ENCODE results near the gene RGS7. TPM values are rescaled to one million over a fixed set of nuclear protein-coding genes. Genes with fewer than 3 reads are reported as not detected.

Gene RGS7
- total RNA-seq, 4 donors from 2014 or later = not detected

- TF ChIP-seq CTCF (IDR thresholded peaks at IDR 0.05; ENCODE audit: low read depth) = no peak
Measured at GRCh38 chr1:240860023-240860422, 497.0 kb downstream of the RGS7 start.

- no peak for TF ChIP-seq CTCF (IDR thresholded peaks at IDR 0.05; ENCODE audit: low read depth)
Measured at GRCh38 chr1:240854367-240854766, 502.6 kb downstream of the RGS7 start.

GRCh38 chr1:240847325-240847724 lies 509.7 kb downstream of the RGS7 start:
- no peak for TF ChIP-seq CTCF (IDR thresholded peaks at IDR 0.05; ENCODE audit: low read depth)

GRCh38 chr1:240844486-240844885 lies 512.5 kb downstream of the RGS7 start:
- no peak for TF ChIP-seq CTCF (IDR thresholded peaks at IDR 0.05; ENCODE audit: low read depth)

- TF ChIP-seq CTCF (IDR thresholded peaks at IDR 0.05; ENCODE audit: low read depth) = no peak
Measured at GRCh38 chr1:240843798-240844197, 513.2 kb downstream of the RGS7 start.

GRCh38 chr1:240836271-240836670 lies 520.7 kb downstream of the RGS7 start:
- no peak for TF ChIP-seq CTCF (IDR thresholded peaks at IDR 0.05; ENCODE audit: low read depth)

- TF ChIP-seq CTCF (IDR thresholded peaks at IDR 0.05; ENCODE audit: low read depth) = no peak
Measured at GRCh38 chr1:240835291-240835690, 521.7 kb downstream of the RGS7 start.
